ENCODE results near the gene KLK1.

DNA sequence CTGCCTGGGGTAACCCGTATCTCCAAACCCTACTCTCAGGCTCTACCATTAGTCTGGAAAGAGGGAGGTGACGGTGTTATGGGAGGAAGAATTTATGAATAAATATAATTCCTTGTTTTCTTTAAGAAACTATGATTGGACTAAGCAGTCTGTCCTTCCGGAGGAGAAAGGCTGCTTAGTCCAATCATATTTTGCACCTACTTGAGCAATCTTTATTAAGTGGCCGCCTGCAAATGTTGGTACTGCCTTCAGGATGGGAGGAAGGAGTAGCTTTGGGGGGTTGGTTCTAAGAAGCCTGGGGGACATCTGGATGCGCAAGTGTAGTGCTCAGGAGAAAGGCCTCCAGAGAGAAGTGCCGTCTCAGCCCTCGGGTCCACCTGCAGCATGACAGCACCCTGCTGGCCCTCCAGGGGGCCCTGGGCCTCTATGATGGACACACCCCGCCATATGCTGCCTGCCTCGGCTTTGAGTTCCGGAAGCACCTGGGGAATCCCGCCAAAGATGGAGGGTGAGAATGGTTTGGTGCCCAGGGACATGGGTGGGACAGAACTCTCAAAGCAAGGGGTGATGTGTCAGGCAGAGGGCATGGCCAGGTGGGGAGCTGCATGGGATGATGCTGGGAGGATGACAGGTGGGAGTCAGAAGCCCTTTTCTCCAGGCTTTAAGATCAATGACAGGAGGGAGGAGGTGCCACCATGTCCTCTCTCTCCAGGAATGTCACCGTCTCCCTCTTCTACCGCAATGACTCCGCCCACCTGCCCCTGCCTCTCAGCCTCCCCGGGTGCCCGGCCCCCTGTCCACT is 29.3 kb downstream of the KLK1 start:
- TF ChIP-seq, protein P1, sequence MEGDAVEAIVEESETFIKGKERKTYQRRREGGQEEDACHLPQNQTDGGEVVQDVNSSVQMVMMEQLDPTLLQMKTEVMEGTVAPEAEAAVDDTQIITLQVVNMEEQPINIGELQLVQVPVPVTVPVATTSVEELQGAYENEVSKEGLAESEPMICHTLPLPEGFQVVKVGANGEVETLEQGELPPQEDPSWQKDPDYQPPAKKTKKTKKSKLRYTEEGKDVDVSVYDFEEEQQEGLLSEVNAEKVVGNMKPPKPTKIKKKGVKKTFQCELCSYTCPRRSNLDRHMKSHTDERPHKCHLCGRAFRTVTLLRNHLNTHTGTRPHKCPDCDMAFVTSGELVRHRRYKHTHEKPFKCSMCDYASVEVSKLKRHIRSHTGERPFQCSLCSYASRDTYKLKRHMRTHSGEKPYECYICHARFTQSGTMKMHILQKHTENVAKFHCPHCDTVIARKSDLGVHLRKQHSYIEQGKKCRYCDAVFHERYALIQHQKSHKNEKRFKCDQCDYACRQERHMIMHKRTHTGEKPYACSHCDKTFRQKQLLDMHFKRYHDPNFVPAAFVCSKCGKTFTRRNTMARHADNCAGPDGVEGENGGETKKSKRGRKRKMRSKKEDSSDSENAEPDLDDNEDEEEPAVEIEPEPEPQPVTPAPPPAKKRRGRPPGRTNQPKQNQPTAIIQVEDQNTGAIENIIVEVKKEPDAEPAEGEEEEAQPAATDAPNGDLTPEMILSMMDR (IDR thresholded peaks at IDR 0.05 in 4 of 5, conservative IDR thresholded peaks at IDR 0.05 in 1 of 5) = no peak
- no peak for TF ChIP-seq POLR2A (IDR thresholded peaks at IDR 0.05)
